ENCODE measurements around the gene PYCARD. TPM values are rescaled to one million over a fixed set of nuclear protein-coding genes. Genes with fewer than 3 reads are reported as not detected.

PYCARD gene
- polyA plus RNA-seq, 1 donor from 2014 or later, result not detected

- Histone ChIP-seq H3K27me3 (ENCODE audit: insufficient read depth, low read depth, low read length) (peaks cover 27% of the 10 kb centered on the region), H3K9ac (ENCODE audit: low read length) (no peak overlapping the region), H3K4me3 (ENCODE audit: low read length) (no peak overlapping the region), H3K36me3 (ENCODE audit: insufficient read depth, low read length) (no peaks in the 10 kb centered on the region), H3K79me2 (replicated peaks; ENCODE audit: insufficient read depth, low read length) (no peaks in the 10 kb centered on the region), H4K20me1 (ENCODE audit: insufficient read depth) (no peaks in the 10 kb centered on the region), H3K9me3 (ENCODE audit: low read length) (no peaks in the 10 kb centered on the region), H2AFZ (ENCODE audit: low read depth, low read length) (no peak overlapping the region), H3K9me2 (ENCODE audit: insufficient read depth, low read length) (no peaks in the 10 kb centered on the region), H3K4me2 (ENCODE audit: low read length) (no peak overlapping the region), H3F3A (ENCODE audit: insufficient read depth, low read length, poor library complexity, severe bottlenecking) (no peaks in the 10 kb centered on the region), H3K27ac (ENCODE audit: low read length) (no peak overlapping the region)
- TF ChIP-seq SMC3 (conservative IDR thresholded peaks at IDR 0.05; ENCODE audit: poor library complexity) (no peak), EZH2 (IDR thresholded peaks at IDR 0.05; ENCODE audit: borderline replicate concordance, insufficient read depth, low read length, poor library complexity, severe bottlenecking) (no peak)
Measured at GRCh38 chr16:31204871-31205666, 2.5 kb upstream of the PYCARD start.

GRCh38 chr16:31201582-31202413 lies 762 bp downstream of the PYCARD start:
- no peak overlapping the region for H3K9ac ChIP-seq (ENCODE audit: low read length)
- no peak overlapping the region for H3K27ac ChIP-seq (ENCODE audit: low read length)
- H3K79me2 ChIP-seq (replicated peaks; ENCODE audit: insufficient read depth, low read length), result no peaks in the 10 kb centered on the region
- H3K9me3 ChIP-seq (ENCODE audit: low read length), result no peaks in the 10 kb centered on the region
- no peaks in the 10 kb centered on the region for H3F3A ChIP-seq (ENCODE audit: insufficient read depth, low read length, poor library complexity, severe bottlenecking)
- peaks cover 27% of the 10 kb centered on the region for H3K27me3 ChIP-seq (ENCODE audit: insufficient read depth, low read depth, low read length)
- TF ChIP-seq POLR2AphosphoS5 (IDR thresholded peaks at IDR 0.05) (peak; percentile 42), CTCF (IDR thresholded peaks at IDR 0.05; ENCODE audit: poor library complexity, severe bottlenecking) (no peak)
- H2AFZ ChIP-seq (ENCODE audit: low read depth, low read length), result no peak overlapping the region
- peak overlapping the region; percentile 21 for H3K4me3 ChIP-seq (ENCODE audit: low read length)
- H3K9me2 ChIP-seq (ENCODE audit: insufficient read depth, low read length), result no peaks in the 10 kb centered on the region
- no peaks in the 10 kb centered on the region for H3K36me3 ChIP-seq (ENCODE audit: insufficient read depth, low read length)
- H4K20me1 ChIP-seq (ENCODE audit: insufficient read depth), result no peaks in the 10 kb centered on the region
- H3K4me2 ChIP-seq (ENCODE audit: low read length), result no peak overlapping the region

- Histone ChIP-seq H3K9me2 (ENCODE audit: insufficient read depth, low read length) (no peaks in the 10 kb centered on the region), H3K9me3 (ENCODE audit: low read length) (no peaks in the 10 kb centered on the region), H3K27ac (ENCODE audit: low read length) (no peak overlapping the region), H3K27me3 (ENCODE audit: insufficient read depth, low read depth, low read length) (peaks cover 27% of the 10 kb centered on the region), H3K4me3 (ENCODE audit: low read length) (no peak overlapping the region), H4K20me1 (ENCODE audit: insufficient read depth) (no peaks in the 10 kb centered on the region), H2AFZ (ENCODE audit: low read depth, low read length) (no peak overlapping the region), H3K9ac (ENCODE audit: low read length) (no peak overlapping the region), H3F3A (ENCODE audit: insufficient read depth, low read length, poor library complexity, severe bottlenecking) (no peaks in the 10 kb centered on the region), H3K4me2 (ENCODE audit: low read length) (no peak overlapping the region), H3K79me2 (replicated peaks; ENCODE audit: insufficient read depth, low read length) (no peaks in the 10 kb centered on the region), H3K36me3 (ENCODE audit: insufficient read depth, low read length) (no peaks in the 10 kb centered on the region)
- TF ChIP-seq TAF1 (IDR thresholded peaks at IDR 0.05; ENCODE audit: low read depth), result no peak
- TF ChIP-seq CTCF (IDR thresholded peaks at IDR 0.05; ENCODE audit: poor library complexity, severe bottlenecking), result no peak
- TF ChIP-seq EP300 (conservative IDR thresholded peaks at IDR 0.05; ENCODE audit: poor library complexity, severe bottlenecking), result no peak
- no peak for TF ChIP-seq REST (IDR thresholded peaks at IDR 0.05; ENCODE audit: borderline replicate concordance)
- TF ChIP-seq MXI1 (conservative IDR thresholded peaks at IDR 0.05; ENCODE audit: poor library complexity, severe bottlenecking), result no peak
- TF ChIP-seq RAD21 (conservative IDR thresholded peaks at IDR 0.05), result no peak
- TF ChIP-seq POLR2AphosphoS5 (IDR thresholded peaks at IDR 0.05), result no peak
- TF ChIP-seq SMC3 (conservative IDR thresholded peaks at IDR 0.05; ENCODE audit: poor library complexity), result no peak
- no peak for TF ChIP-seq EZH2 (IDR thresholded peaks at IDR 0.05; ENCODE audit: borderline replicate concordance, insufficient read depth, low read length, poor library complexity, severe bottlenecking)
Measured at GRCh38 chr16:31200821-31201568, 1.6 kb downstream of the PYCARD start.

Measured in neural cell (in vitro differentiated cells).